ENCODE measurements around the gene APBA2.
"Not testable (repeated sequence)": the region's sequence is repeated elsewhere in the genome, so short reads cannot be mapped to it uniquely, and the experiment has no call there.

Gene APBA2

DNA sequence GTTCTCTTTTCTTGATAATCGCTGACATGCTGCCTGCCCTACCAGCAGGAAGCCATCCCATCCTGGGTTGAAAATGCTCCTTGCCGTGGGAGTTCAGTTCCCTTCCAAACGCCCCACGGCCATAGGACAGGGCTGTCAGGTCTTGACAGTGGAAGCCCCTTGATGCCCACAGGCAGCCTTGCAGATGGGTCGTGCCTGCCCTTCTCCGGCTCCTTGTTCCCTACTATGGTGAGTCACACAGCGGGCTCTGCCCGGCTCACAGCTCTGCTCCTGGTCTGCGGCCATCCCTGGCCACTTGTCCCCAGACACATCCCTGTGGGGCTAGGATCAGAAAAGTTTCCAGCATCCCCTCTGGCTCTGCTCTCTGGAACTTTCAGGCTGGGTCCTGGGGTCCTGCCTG lies 6.2 kb upstream of the APBA2 start:
- no peak for DNase-seq

GRCh38 chr15:28880680-28881079 lies 5.1 kb upstream of the APBA2 start:
- DNase-seq = no peak

GRCh38 chr15:28881170-28881569 lies 4.6 kb upstream of the APBA2 start:
- no peak for DNase-seq

DNA sequence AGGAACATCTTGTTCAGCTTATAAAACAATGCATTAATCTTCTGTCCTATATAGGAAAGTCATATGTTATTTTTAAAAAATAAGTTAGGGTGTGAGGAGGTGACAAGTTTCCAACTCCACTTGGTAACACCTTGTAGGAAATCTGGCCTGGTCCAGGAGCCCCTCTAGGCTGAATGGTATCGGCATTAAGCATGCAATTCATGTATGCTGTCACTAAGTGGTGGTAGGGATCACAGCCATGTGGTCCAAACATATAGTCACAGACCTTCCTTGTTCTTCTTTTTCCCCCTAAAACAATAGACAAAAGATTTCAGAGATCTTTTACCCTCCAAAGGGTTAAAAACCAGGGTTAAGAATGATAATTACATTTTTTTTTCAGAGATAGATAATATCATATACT lies 4.2 kb upstream of the APBA2 start:
- DNase-seq = no peak

DNA sequence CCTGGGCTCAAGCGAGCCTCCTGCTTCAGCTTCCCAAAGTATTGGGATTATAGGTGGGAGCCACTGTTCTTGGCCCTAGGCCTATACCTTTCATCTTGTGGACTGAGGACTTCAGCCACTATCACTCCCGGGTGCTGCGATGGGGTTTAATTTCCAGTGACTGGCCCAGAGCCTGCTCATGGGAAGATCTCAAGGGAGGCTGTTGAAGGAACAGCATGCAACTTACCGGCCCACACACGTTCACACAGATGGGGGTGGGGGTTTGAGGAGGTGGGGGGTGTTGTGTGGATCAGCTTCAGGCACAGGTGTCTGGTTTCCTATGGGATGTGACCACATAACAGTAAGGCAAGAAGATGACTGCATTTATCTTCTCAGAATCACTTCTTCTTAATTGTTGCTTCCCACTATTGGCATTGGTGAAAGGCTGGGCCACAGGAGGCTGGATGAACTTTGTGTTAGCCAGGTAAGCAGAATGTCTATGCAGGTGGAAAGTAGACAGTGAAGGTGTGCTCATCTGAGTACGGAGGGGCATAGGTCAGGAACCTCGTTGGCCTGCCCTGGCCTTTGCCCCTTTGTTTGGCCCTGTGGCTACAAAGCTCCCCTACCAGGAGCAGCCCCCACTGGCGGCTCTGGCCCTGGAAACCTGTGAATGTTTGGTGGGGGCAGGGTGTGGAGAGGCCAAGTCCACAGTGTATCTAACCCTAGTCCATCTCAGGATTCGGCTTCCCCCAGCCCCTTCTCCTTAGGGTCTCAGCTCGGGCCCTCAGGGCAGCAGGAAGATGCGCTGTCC lies 1.4 kb upstream of the APBA2 start:
- no peak for DNase-seq

- no peak for DNase-seq
Observed at GRCh38 chr15:28885128-28885629, 595 bp upstream of the APBA2 start.

DNA sequence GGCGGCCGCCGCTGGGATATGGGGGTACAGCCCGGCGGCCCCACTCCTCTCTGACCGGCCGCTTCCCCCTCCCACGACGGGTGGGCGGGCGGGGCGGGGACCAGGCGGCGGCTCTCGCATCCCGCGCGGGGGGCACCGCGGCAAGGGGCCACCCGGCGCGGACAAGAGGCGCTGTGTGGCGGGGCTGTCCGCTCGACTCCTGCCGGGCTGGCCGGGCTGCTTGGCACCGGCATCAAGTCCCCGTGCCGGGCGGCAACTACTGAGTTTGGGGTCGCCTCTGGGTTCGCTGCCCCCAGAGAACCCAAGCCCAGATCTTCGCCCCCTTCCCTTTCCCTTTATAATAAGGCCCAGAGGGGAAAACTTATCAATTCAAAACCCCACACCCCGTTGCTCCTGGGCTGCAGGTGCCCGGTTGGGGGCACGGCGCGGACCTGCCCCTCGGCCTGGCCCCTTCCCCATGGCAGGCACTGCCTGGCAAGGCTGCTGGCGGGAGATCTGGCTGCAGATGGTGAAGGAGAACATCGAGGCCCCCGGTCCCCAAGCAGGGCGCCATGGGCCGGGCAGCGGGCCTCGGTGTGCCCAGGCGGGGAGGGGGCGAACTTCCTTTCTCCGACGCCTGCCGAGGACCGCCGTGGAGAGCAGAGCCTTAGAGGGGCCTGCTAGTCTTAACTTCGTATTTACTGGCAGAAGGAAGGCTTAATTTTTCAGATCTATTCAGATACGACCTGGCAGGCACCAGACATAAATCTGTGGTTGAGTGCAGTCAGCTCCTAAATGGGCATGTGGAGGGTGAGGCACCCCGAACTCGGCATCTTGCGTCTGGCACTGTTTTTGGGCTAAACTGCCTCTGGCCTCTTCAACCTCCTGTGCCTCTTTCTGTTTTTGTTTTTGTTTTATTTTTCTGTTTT lies 911 bp downstream of the APBA2 start:
- no peak for DNase-seq

DNA sequence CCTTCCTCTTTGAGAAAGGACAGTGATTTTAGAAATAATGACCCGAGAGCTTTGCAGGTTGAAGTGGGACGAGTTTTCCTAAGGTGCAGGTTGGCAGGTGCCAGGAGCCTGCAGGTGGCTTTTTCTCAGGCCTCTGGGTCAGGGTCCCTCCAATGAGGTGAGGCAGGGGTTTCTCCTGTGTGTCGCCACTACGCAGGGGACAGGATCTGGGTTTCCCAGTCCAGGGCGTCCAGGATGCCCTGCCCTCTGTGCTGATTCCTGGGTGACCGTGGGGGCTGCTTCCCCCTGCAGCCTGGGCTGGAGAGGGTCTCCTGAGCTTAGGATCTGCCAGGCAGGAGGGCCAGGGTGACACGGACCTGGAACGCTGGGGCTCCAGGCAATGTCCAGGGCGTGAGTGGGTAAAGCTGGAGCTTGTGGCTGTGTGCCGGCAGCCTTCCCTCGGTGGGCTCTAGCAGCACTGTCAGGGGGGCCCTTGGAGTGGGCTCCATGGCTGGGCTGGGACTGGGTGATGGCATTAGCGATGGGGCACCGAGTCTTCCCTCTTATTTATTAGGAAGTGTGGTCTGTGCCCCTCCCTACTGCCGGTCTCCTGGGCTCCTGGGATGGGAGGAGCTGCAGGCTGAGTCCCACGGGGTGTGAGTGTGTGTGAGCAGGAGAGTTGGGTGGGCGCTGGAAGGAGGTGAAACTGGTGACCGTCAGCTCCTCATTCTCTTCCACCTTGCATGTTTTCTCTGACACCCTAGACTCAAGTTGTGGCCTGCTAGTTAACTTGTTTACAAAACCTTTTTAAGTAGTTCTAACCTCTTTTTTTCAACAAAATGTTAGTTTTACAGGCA lies 1.8 kb downstream of the APBA2 start:
- DNase-seq = no peak

DNA sequence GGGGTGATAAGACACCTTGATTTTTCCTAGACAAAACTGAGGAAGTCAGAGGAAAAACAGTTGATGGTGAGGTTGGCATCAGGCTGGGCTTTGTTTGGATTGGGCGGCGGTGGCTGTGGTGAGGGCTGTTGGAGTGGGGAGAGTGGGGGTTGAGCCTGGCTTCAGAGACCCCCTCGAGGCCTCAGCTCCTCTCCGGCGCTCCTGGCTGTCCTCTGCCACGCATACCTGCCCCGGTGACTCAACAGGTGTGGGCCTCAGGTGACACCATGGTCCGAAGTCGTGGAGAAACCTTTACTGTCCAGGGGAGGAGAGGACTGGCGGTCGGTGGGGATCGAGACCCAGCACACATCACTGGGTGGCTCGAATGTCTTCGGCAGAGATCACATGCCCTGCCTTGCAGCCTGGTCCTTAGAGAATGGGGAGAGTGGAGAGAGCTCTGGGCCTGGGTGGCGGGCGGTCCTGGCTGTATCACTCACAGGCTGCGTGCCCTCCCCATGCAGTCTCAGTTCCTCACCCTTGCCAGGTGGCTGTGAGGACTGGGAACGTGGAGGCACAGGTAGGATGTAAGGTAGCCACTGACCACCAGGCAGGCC lies 2.6 kb downstream of the APBA2 start:
- DNase-seq = no peak

DNA sequence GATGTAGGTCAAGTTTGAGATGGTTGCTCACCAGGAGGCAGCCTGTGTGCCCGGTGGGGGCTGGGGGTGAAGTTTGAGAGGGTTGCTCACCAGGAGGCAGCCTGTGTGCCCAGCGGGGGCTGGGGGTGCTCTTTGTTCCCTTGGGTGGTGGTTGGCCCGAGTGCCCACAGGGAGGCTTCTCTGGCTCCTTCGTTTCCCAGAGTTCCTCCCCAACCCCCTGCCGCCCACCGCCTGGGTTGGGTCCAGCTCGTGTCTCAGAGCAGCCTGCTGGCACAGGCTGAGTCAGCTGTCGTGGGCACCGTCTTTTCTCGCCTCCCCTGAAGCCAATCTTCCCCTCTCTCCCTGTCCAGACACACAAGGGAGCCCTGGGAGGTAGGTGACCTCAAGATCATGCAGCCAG lies 3.1 kb downstream of the APBA2 start:
- no peak for DNase-seq

GRCh38 chr15:28889346-28889745 lies 3.6 kb downstream of the APBA2 start:
- no peak for DNase-seq

GRCh38 chr15:28889871-28890270 lies 4.1 kb downstream of the APBA2 start:
- not testable (repeated sequence) for DNase-seq

DNA sequence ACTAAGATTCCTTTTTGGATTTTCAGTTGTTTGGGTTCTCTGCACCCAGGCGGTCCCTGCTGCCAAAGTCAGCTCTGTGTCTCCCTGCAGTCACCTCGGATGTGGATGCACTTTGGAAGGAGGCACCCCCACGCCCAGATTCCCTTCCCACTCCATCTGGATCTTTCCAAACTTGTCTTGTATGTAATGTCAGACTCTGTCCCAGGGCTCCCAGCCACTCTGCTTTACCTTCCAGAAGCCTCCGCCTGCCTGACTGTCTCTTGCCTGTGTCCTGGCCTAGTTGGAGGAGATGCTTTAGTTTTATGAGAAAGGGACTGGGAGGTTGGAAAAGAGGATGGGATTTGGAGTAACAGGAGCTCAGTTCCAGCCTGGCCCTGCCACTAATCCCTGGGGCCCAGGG lies 4.5 kb downstream of the APBA2 start:
- not testable (repeated sequence) for DNase-seq

GRCh38 chr15:28890711-28891495 lies 5.1 kb downstream of the APBA2 start:
- no peak for DNase-seq

DNA sequence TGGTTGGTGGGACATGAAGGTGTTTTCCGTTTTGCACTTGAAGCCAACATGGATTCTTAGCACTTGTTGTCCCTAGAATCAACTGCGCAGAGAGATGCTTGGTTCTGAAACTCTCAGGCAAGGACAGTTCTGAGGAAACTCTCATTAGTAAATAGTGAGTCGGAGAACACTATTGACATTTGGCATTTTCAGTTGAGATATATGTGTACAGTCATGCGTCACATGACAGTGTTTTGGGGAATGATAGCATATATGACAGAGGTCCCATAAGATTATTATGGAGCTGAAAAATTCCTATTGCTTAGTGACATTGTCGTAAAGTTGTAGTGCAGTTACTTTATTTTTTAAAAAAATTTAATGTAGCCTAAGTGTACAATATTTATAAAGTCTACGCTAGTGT lies 5.8 kb downstream of the APBA2 start:
- DNase-seq = no peak

GRCh38 chr15:28892789-28893610 lies 7.2 kb downstream of the APBA2 start:
- DNase-seq = no peak

- no peak for DNase-seq
Observed at GRCh38 chr15:28894631-28895030, 8.9 kb downstream of the APBA2 start.

DNA sequence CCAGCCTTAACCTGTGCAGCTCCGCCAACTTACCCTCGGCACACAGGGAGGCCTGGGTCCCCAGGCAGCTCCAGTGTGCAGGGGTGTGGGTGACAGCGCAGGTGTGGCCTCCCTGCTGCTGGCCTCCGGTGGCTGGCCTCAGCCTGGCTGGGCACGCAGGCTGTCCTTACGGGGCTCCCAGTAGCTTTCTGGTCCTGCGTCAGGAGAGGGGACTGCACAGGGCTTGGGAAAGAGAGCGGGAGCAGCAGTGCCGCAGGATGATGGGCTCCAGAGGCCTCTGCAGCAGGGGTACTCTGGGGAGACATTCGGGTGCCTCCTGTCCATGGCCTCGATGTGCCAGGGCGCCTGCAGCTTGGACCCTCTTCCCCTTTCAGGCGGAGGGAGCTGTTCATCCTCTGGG lies 9.4 kb downstream of the APBA2 start:
- no peak for DNase-seq

- DNase-seq = no peak
Observed at GRCh38 chr15:28895566-28895965, 9.8 kb downstream of the APBA2 start.

GRCh38 chr15:28896951-28897350 lies 11.2 kb downstream of the APBA2 start:
- DNase-seq = no peak
